Activated CD8-positive, alpha-beta memory T cell treated with anti-CD3 and anti-CD28 coated beads for 36 hours (primary cell): ENCODE data around the gene NBPF20. TPM values are rescaled to one million over a fixed set of nuclear protein-coding genes. Genes with fewer than 3 reads are reported as not detected.
"Not testable (repeated sequence)": the region's sequence is repeated elsewhere in the genome, so short reads cannot be mapped to it uniquely, and the experiment has no call there.

ENCODE experiments used
- CTCF ChIA-PET: fragments of 350-600 bp; sonication (Branson Sonifier 250); formaldehyde crosslinking; loops from one replicate; lab custom pipeline; 2021; ENCODE audit warnings: antibody characterized with exemption; lab: Charles Lee
- POLR2A ChIA-PET: fragments of 350-600 bp; sonication (Branson Sonifier 250); formaldehyde crosslinking; loops from one replicate; lab custom pipeline; 2021; ENCODE audit warnings: antibody characterized with exemption; lab: Charles Lee
- total RNA-seq, 2 experiments: library from RNA; stranded (reverse); gene quantifications; one replicate each; pipeline ENCODE4 v1.2.3, GENCODE V29; 2021

Gene NBPF20
- total RNA-seq, 2 experiments from 2014 or later: 1.3 to 1.5 TPM

GRCh38 chr1:145431363-145432256 is 6.2 kb upstream of the NBPF20 start:
- POLR2A ChIA-PET: not testable (repeated sequence)
- CTCF ChIA-PET: interaction anchor here (0.7 kb wide), 1 partner anchor 526 kb away, joined by 4 read pairs; the partner anchor contains the start of gene LIX1L

- CTCF ChIA-PET, POLR2A ChIA-PET: not testable (repeated sequence)
Measured at GRCh38 chr1:145430830-145431229, 5.4 kb upstream of the NBPF20 start.

- POLR2A ChIA-PET, CTCF ChIA-PET: not testable (repeated sequence)
Measured at GRCh38 chr1:145429329-145429728, 3.9 kb upstream of the NBPF20 start.

GRCh38 chr1:145424612-145425435 is 579 bp downstream of the NBPF20 start:
- POLR2A ChIA-PET: interaction anchor here (0.7 kb wide), 1 partner anchor 539 kb away, joined by 4 read pairs; the partner anchor contains the start of genes ANKRD34A and POLR3GL
- CTCF ChIA-PET: not testable (repeated sequence)

- CTCF ChIA-PET, POLR2A ChIA-PET: not testable (repeated sequence)
Measured at GRCh38 chr1:145415149-145415548, 10.3 kb downstream of the NBPF20 start.

GRCh38 chr1:145407266-145407665 is 18.1 kb downstream of the NBPF20 start:
- CTCF ChIA-PET, POLR2A ChIA-PET: not testable (repeated sequence)

- POLR2A ChIA-PET, CTCF ChIA-PET: not testable (repeated sequence)
Measured at GRCh38 chr1:145404949-145405348, 20.5 kb downstream of the NBPF20 start.

GRCh38 chr1:145400701-145401100 is 24.7 kb downstream of the NBPF20 start:
- POLR2A ChIA-PET, CTCF ChIA-PET: not testable (repeated sequence)

Other genes starting within 250 kb of the NBPF20 start
- not detected for gene PPIAL4D, start 183.4 kb downstream of the NBPF20 start, total RNA-seq
- 10 to 100 TPM; 29.5 to 30.8 TPM for gene GPR89A, start 182.4 kb upstream of the NBPF20 start, total RNA-seq